ENCODE data around the gene RNF181. TPM values are rescaled to one million over a fixed set of nuclear protein-coding genes. Genes with fewer than 3 reads are reported as not detected.

The RNF181 gene
- total and polyA plus RNA-seq, 2 of the 13 experiments (the other 11 are each of a cell fraction or from before 2014, with no cell fraction given) = 224 to 578 TPM

GRCh38 chr2:85561280-85562212 lies 34.0 kb upstream of the RNF181 start, which contains the start of gene GGCX (continued):
- TF ChIP-seq DDIT3 (CRISPR knock-in tag; IDR thresholded peaks at IDR 0.05) (no peak), RFX1 (IDR thresholded peaks at IDR 0.05) (no peak), ZC3H13 (CRISPR knock-in tag; IDR thresholded peaks at IDR 0.05) (peak; percentile 64; the same call in 1 of the 2 replicates), ZNF883 (CRISPR knock-in tag; IDR thresholded peaks at IDR 0.05; ENCODE audit: not compliant biosample characterization) (peak; percentile 69), TBL1XR1 (IDR thresholded peaks at IDR 0.05; ENCODE audit: borderline replicate concordance, low read length, partially characterized antibody) (no peak), CBX1 (IDR thresholded peaks at IDR 0.05; ENCODE audit: low read depth) (no peak), FOXA3 (CRISPR knock-in tag; IDR thresholded peaks at IDR 0.05) (peak; percentile 70), CBX5 (CRISPR knock-in tag; IDR thresholded peaks at IDR 0.05; ENCODE audit: borderline replicate concordance) (no peak), TBX2 (CRISPR knock-in tag; IDR thresholded peaks at IDR 0.05; ENCODE audit: borderline replicate concordance) (peak; percentile 95), PHF20 (CRISPR knock-in tag; IDR thresholded peaks at IDR 0.05) (peak; percentile 94), MAZ (IDR thresholded peaks at IDR 0.05; ENCODE audit: borderline replicate concordance, low read depth, low read length) (peak; percentile 71; the same call in 1 of the 2 replicates), MAZ (CRISPR knock-in tag; IDR thresholded peaks at IDR 0.05; ENCODE audit: low read depth) (peak; percentile 94), MAX (IDR thresholded peaks at IDR 0.05) (peak; percentile 73; the same call in 1 of the 2 replicates), MXD1 (CRISPR knock-in tag; IDR thresholded peaks at IDR 0.05) (peak; percentile 38; the same call in 1 of the 2 replicates), GLMP (CRISPR knock-in tag; IDR thresholded peaks at IDR 0.05; ENCODE audit: borderline replicate concordance) (no peak), ZNF468 (CRISPR knock-in tag; IDR thresholded peaks at IDR 0.05) (no peak), ZNF557 (CRISPR knock-in tag; IDR thresholded peaks at IDR 0.05) (no peak), ZNF781 (CRISPR knock-in tag; IDR thresholded peaks at IDR 0.05; ENCODE audit: borderline replicate concordance, not compliant biosample characterization) (peak; percentile 97), CENPT (CRISPR knock-in tag; IDR thresholded peaks at IDR 0.05; ENCODE audit: low read depth) (no peak), ZNF383 (CRISPR knock-in tag; IDR thresholded peaks at IDR 0.05; ENCODE audit: borderline replicate concordance) (no peak), ZNF670 (CRISPR knock-in tag; IDR thresholded peaks at IDR 0.05; ENCODE audit: borderline replicate concordance) (peak; percentile 86), ZNF687 (CRISPR knock-in tag; IDR thresholded peaks at IDR 0.05) (peak; percentile 91), NFYC (CRISPR knock-in tag; IDR thresholded peaks at IDR 0.05) (0 out of 2 replicates have a peak, but pooled peaks have one; percentile 10)
